Psoas muscle (tissue), 8 donors: ENCODE data around the gene SPSB4. TPM values are rescaled to one million over a fixed set of nuclear protein-coding genes. Genes with fewer than 3 reads are reported as not detected.

ENCODE experiments used
- ATAC-seq, 4 donors: fragments of 200-7000 bp; cut with Tn5 transposase; one replicate each; pipeline ENCODE4 v1.9.1; 2020; ENCODE audit warnings: moderate library complexity in 3 of 4, mild to moderate bottlenecking in 2 of 4
- DNase-seq, 2 donors: peaks; one replicate each; pipeline ENCODE4 v3.0.0-alpha.2; 2020
- H3K27ac ChIP-seq: fragments of 200-600 bp; one replicate; pipeline ENCODE4 v1.8.0; 2022
- H3K27me3 ChIP-seq, 3 donors: fragments of 200-600 bp in 1 of 3; one replicate each; pipeline versions ENCODE4 v1.6.1 to v1.8.0; 2013 to 2022; ENCODE audit warnings: low read length in 2 of 3, mild to moderate bottlenecking in 2 of 3, moderate library complexity in 1 of 3; ENCODE audit not compliant: insufficient read depth in 3 of 3
- H3K36me3 ChIP-seq, 2 donors: fragments of 200-600 bp in 1 of 2; one replicate each; pipeline versions ENCODE4 v1.6.1 to v1.8.0; 2013 to 2022; ENCODE audit warnings: low read depth in 1 of 2, mild to moderate bottlenecking in 1 of 2, moderate library complexity in 1 of 2; ENCODE audit not compliant: insufficient read depth in 1 of 2
- H3K4me1 ChIP-seq: fragments of 200-600 bp; one replicate; pipeline ENCODE4 v1.8.0; 2022
- H3K4me3 ChIP-seq: fragments of 200-600 bp; one replicate; pipeline ENCODE4 v1.8.0; 2022; ENCODE audit warnings: mild to moderate bottlenecking
- H3K9me3 ChIP-seq: fragments of 200-600 bp; one replicate; pipeline ENCODE4 v1.8.0; 2022
- CTCF ChIP-seq: fragments of 200-600 bp; IDR thresholded peaks from one replicate; pipeline ENCODE4 v1.8.0; 2022; ENCODE audit warnings: antibody characterized with exemption
- WGBS, 3 donors: extraction: QIAGEN DNeasy Blood & Tissue Kit; methylation state at CpG; one replicate each; pipeline versions ENCODE4 v1.1.6 to v1.1.7; 2013; 5-methylcytosine and 5-hydroxymethylcytosine counted together
- intact Hi-C, 2 donors: fragments of 100-400 bp; cut with DNase I; formaldehyde crosslinking; loops; one replicate each; pipeline versions ENCODE4 v1.11.0 to v1.14.2; 2022
- polyA plus RNA-seq, 3 donors: library from polyadenylated mRNA; stranded (reverse); fragments of 200-250 nt; gene quantifications; one replicate each; pipeline ENCODE4 v1.2.3, GENCODE V29; 2013
- total RNA-seq, 4 donors: library from RNA; stranded (reverse); fragmentation: NEBNext Ultra II Directional in 2 of 4; extraction: Animal tissue kit (Norgen Biotek cat#: 25700) in 2 of 4; gene quantifications; one replicate each; pipeline versions ENCODE4 v1.2.1 to v1.2.4, GENCODE V29; 2021 to 2023
- donor health status: healthy with polysubstance abuse.
- donor health status: DM: no; HTN: no; CAD: no; lungs with moderate emphysema.
- donor health status: Bipolar disorder and iron deficiency.
- donor health status: healthy.
- donor health status: DM: yes; HTN: yes; CAD: no.
- donor health status: DM: no; HTN: no; CAD: no.
- donor health status: DM: no; HTN: no; CAD: no.
- donor health status: DM: yes; HTN: yes; CAD: no.

The SPSB4 gene
- total and polyA plus RNA-seq, 7 donors, result 0.39 to 1.9 (median 0.59) TPM

- peak in 1 of 2 donors; percentile 39 for DNase-seq
- Histone ChIP-seq H3K36me3 (no peaks in the 10 kb centered on the region), H3K4me1 (peaks cover 45% of the 10 kb centered on the region), H3K27ac (no peak overlapping the region), H3K4me3 (no peak overlapping the region), H3K9me3 (no peaks in the 10 kb centered on the region), H3K27me3 (peaks cover 0 to 2% (median 0%) of the 10 kb centered on the region in 3 donors)
- WGBS, 3 donors, result 92 to 97% (median 92%) methylated on average over 3 of the region's 3 CpGs
- intact Hi-C loops, result no loop called here
- no peak for ATAC-seq
- TF ChIP-seq CTCF, result no peak
Observed at GRCh38 chr3:141080431-141080830, 29.3 kb downstream of the SPSB4 start.

GRCh38 chr3:141081141-141081795, 30.1 kb downstream of the SPSB4 start:
- Histone ChIP-seq H3K4me3 (no peak overlapping the region), H3K27ac (no peak overlapping the region), H3K27me3 (peaks cover 0 to 2% (median 0%) of the 10 kb centered on the region in 3 donors), H3K9me3 (no peaks in the 10 kb centered on the region), H3K4me1 (peaks cover 40% of the 10 kb centered on the region), H3K36me3 (no peaks in the 10 kb centered on the region)
- no peak for TF ChIP-seq CTCF
- ATAC-seq, result no peak
- intact Hi-C loops, result no loop called here
- DNase-seq, result peak in 1 of 2 donors; percentile 10
- WGBS, 3 donors, result 87 to 90% (median 90%) methylated on average over 10 of the region's 10 CpGs

- no peak for ATAC-seq
- Histone ChIP-seq H3K4me3 (no peak overlapping the region), H3K27ac (no peak overlapping the region), H3K36me3 (no peaks in the 10 kb centered on the region), H3K4me1 (peaks cover 38% of the 10 kb centered on the region), H3K27me3 (peaks cover 0 to 2% (median 0%) of the 10 kb centered on the region in 3 donors), H3K9me3 (no peaks in the 10 kb centered on the region)
- TF ChIP-seq CTCF, result no peak
- intact Hi-C loops, result no loop called here
- WGBS, 3 donors, result 90 to 95% (median 92%) methylated on average over 5 of the region's 5 CpGs
- peak in 1 of 2 donors; percentile 14 for DNase-seq
Observed at GRCh38 chr3:141082064-141082463, 30.9 kb downstream of the SPSB4 start.

GRCh38 chr3:141083226-141083625, 32.1 kb downstream of the SPSB4 start:
- Histone ChIP-seq H3K27me3 (peaks cover 0 to 2% (median 0%) of the 10 kb centered on the region in 3 donors), H3K36me3 (no peaks in the 10 kb centered on the region), H3K4me3 (no peak overlapping the region), H3K4me1 (peaks cover 28% of the 10 kb centered on the region), H3K27ac (no peak overlapping the region), H3K9me3 (no peaks in the 10 kb centered on the region)
- DNase-seq (peak in 1 of 2 donors; percentile 27), ATAC-seq (no peak)
- WGBS, 3 donors, result 88 to 95% (median 93%) methylated on average over 6 of the region's 6 CpGs
- no peak for TF ChIP-seq CTCF
- intact Hi-C loops, result no loop called here
